Stimulated activated CD8-positive, alpha-beta memory T cell treated with anti-CD3 and anti-CD28 coated beads, Interleukin-12 subunit alpha, Interleukin-12 subunit beta, amount 100 ng/mL, for 24 hours (primary cell): ENCODE data around the gene SMAP1.

Experiments used
- DNase-seq: peaks from one replicate; pipeline ENCODE4 v3.0.0-alpha.2; 2020; ENCODE audit errors: extremely low read depth

The SMAP1 gene

DNA sequence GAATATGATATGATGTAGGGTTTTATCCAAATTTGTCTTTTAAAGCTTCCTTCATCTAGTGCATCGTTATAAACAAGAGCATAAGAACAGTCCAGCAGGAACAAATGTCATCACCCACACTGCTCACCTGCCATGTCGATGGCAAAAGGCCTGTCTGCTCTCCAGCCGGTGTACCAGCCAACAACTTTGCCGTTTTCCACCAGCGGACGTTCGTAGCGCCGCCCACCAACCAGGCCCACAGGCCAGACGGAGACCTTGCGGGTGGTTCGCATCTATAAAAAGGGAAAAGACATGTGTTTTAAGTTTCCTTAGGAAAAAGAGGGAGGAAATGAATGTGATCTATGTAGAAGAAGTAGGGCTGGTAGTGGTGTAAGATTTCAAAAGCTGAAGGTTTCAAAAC is 226.3 kb downstream of the SMAP1 start:
- DNase-seq = no peak

DNA sequence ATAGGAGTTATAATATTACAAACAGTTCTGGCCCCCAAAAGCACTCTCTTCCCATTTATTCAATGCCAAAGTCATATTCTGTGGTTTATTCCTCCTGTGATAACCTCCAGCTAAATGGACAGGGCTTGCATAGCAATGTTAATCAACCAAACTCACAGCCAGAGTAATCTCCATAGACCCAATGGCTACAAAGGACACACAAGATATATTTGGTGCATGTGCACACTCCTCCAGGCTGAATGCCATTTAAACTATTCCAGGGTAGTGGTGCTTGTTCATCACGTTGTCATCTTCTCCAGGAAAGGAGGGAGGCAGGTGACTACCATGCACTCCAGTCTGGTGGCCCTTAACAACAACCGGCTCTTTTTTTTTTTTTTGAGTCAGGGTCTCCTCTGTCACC is 232.4 kb downstream of the SMAP1 start:
- no peak for DNase-seq

DNA sequence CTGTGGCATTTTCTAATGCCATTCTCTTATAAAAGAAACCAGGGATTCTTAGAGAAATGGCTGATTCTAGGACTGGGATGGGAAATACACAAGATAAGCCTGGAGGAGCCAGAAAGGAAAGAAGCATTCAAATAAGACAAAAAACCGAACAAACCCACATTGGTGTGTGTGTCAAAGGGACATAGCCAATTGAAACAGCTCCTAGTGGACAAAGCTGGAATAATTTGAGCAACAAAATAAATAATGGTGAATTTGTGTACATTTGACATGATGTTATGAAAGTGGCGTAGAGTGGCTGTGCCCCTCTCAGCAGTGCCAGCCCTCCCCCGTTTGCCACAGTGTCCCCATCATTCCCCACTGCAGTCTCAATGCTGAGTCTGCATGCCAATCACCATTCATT is 233.6 kb downstream of the SMAP1 start:
- no peak for DNase-seq

DNA sequence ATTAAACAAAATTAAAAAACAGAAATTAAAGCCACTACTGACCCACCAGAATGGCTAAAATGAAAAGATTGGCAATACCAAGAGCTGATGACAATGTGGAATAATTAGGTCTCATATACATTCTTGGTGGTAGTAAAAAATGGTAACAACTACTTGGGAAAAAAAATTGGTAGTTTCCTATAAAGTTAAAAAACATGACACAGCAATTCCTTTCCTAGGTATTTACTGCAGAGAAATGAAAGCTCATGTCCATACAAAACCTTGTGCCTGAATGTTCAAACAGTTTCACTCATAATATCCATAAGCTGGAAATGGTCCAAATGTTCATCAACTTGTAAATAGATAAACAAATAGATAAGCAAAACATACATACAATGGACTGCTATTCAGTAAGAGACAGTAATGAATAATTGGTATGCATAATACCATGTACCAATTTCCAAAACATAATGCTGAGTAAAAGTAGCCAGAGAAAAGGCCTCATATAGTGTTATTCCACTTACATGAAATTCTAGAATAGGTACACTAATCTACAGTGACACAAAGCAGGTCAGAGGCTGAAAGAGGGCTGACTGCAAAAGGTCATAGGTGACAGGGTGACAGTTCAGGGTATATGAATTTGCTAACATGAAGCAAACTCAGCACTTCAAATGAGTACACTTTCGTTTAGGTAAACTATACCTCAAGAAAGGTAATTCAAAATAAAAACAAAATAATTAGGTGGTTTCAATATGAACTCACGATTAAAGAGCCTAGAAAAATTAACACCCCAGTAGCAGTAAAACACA is 236.2 kb downstream of the SMAP1 start:
- DNase-seq = no peak

DNA sequence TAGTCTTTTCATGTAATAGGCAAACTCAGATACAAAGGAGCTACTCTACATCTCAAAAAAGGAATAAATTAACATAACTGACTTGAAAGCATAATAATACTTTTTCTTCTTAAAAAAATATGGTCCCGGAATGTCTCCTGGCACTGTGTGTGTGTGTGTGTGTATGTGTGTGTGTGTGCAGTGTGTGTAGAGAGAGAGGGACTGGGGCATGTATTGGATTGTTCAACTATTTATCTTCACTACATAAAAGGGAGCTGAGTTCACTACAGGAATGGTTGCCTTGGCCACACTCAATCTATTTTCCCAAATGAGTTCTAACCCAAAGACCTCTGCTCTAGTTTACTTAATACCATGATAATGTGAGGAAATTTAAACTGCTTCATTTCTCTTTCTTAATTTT is 238.1 kb downstream of the SMAP1 start:
- no peak for DNase-seq
